IPS-20b (cell line): ENCODE measurements around the gene WSCD2.

Experiments
- H3K27ac ChIP-seq: one replicate; pipeline ENCODE4 v1.5.1; 2013; ENCODE audit warnings: low read length
- H3K27me3 ChIP-seq: 2 replicates; pipeline ENCODE4 v1.6.1; 2013; ENCODE audit warnings: mild to moderate bottlenecking, low read length, inconsistent platforms; ENCODE audit not compliant: insufficient read depth
- H3K36me3 ChIP-seq: 2 replicates; pipeline ENCODE4 v1.6.1; 2013; ENCODE audit warnings: low read depth, mild to moderate bottlenecking, inconsistent platforms, low read length, moderate library complexity; ENCODE audit not compliant: insufficient read depth
- H3K4me1 ChIP-seq: 2 replicates; pipeline ENCODE4 v1.6.1; 2013; ENCODE audit warnings: mild to moderate bottlenecking, control low read depth, inconsistent platforms, low read length, moderate library complexity; ENCODE audit not compliant: insufficient read depth
- H3K4me3 ChIP-seq: 2 replicates; pipeline ENCODE4 v1.5.1; 2013; ENCODE audit warnings: mild to moderate bottlenecking, low read length, inconsistent platforms
- H3K9ac ChIP-seq: 2 replicates; pipeline ENCODE4 v1.6.1; 2013; ENCODE audit warnings: low read depth, mild to moderate bottlenecking, inconsistent platforms, low read length, moderate library complexity
- H3K9me3 ChIP-seq: 2 replicates; pipeline ENCODE4 v1.6.1; 2013; ENCODE audit warnings: mild to moderate bottlenecking, low read depth, low read length, inconsistent platforms; ENCODE audit not compliant: insufficient read depth

The WSCD2 gene

DNA sequence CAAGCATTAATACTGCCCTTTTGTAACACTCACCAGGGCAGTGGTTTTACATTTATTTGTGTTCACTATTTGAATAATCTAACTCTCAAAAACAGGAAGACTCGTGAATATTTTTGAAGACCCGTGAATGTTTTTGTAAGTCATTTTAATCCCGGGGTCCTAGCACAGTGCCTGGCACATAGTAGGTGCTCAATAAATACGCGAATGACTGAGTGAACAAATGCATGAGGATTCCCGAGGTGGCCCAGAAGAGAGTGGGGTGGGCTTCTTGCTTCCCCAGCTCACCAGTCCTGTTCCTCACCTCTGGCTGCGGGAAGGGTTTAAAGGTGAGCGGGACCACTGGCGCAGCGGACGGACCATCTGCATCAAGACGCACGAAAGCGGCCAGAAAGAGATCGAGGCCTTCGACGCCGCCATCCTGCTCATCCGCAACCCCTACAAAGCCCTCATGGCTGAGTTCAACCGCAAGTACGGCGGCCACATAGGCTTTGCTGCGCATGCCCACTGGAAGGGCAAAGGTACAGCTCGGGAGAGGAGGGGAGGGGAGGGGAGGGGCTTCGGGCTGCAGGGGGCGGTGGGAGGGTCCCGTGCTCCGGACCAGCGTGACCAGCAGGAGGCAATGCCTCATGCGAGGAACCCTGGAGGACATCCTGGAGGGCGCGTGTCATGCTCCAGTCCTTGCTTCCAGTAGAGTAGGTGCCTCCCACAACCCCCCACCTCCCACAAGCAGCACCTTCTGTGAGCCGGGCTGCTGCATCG, 111.1 kb downstream of the WSCD2 start:
- Histone ChIP-seq H3K4me3 (no peak overlapping the region), H3K36me3 (no peaks in the 10 kb centered on the region), H3K9me3 (no peaks in the 10 kb centered on the region), H3K27ac (no peak overlapping the region), H3K9ac (no peak overlapping the region), H3K27me3 (no peaks in the 10 kb centered on the region), H3K4me1 (peaks cover 19% of the 10 kb centered on the region)

- Histone ChIP-seq H3K27me3 (no peaks in the 10 kb centered on the region), H3K36me3 (no peaks in the 10 kb centered on the region), H3K4me3 (no peak overlapping the region), H3K9ac (no peak overlapping the region), H3K4me1 (peaks cover 13% of the 10 kb centered on the region), H3K9me3 (no peaks in the 10 kb centered on the region), H3K27ac (no peak overlapping the region)
These were observed 111.8 kb downstream of the WSCD2 start for GRCh38 chr12:108240928-108241327.

- Histone ChIP-seq H3K9ac (no peak overlapping the region), H3K4me1 (peaks cover under 1% of the 10 kb centered on the region; the same call in 1 of the 2 replicates), H3K27me3 (no peaks in the 10 kb centered on the region), H3K4me3 (no peak overlapping the region), H3K36me3 (no peaks in the 10 kb centered on the region), H3K27ac (no peak overlapping the region), H3K9me3 (no peaks in the 10 kb centered on the region)
These were observed 113.1 kb downstream of the WSCD2 start for GRCh38 chr12:108241986-108242703.

DNA sequence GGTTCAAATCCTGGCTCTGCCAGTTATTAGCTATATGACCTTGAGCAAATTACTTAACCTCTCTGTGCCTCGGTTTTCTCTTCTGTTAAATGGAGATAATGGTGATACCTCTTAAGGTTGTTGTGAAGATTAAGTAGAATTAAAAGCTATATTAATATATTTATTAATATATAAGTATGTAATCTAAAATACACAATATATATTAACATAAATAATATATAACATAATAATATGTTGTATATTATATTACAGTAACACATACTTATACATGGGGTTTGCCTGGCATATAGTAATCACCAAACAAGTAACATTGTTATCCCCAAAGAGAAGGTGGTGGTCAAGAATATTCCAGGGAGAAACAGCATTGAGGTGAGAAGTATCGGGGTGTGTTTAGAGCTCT, 118.0 kb downstream of the WSCD2 start:
- Histone ChIP-seq H3K27ac (no peak overlapping the region), H3K4me3 (no peak overlapping the region)

DNA sequence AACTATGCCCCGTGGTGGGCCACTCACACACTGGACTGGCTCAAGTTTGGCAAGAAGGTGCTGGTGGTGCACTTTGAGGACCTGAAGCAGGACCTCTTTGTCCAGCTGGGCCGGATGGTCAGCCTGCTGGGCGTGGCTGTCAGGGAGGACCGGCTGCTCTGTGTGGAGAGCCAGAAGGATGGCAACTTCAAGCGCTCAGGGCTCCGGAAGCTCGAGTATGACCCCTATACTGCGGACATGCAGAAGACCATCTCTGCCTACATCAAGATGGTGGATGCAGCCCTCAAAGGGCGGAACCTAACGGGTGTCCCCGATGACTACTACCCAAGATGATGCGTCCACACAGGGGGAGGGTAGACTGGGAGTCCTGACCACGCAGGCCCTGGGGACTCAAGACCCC, 118.9 kb downstream of the WSCD2 start:
- Histone ChIP-seq H3K4me3 (no peak overlapping the region), H3K27me3 (no peaks in the 10 kb centered on the region), H3K27ac (no peak overlapping the region), H3K9ac (no peak overlapping the region), H3K9me3 (no peaks in the 10 kb centered on the region), H3K36me3 (no peaks in the 10 kb centered on the region), H3K4me1 (peaks cover 4% of the 10 kb centered on the region; the same call in 1 of the 2 replicates)

More for the DNA sequence above, 118.0 kb downstream of the WSCD2 start:
- Histone ChIP-seq H3K27me3 (no peaks in the 10 kb centered on the region), H3K9ac (no peak overlapping the region), H3K9me3 (no peaks in the 10 kb centered on the region), H3K4me1 (no peaks in the 10 kb centered on the region), H3K36me3 (no peaks in the 10 kb centered on the region)

DNA sequence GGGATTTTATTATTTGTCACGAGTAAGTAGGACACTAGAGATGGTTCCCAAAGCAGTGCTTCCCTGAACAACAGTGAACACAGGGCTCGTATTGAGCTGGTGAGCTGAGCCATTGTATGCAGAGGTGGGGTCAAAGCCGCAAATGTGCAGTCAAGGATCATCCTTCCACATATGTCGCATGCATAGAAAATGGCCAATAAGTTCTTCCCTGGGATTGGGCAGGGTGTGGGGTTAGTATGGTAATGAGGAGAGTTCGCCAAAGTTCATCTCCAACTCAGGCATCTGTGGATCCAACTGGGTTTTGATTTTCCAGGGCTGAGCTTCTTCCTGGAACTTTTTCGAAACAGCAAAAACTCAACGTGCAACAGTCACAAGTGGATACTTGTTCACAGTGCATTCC, 123.4 kb downstream of the WSCD2 start:
- H3K9ac ChIP-seq, result peak overlapping the region; percentile 15; the same call in 1 of the 2 replicates
- H3K27ac ChIP-seq, result no peak overlapping the region
- H3K27me3 ChIP-seq, result no peaks in the 10 kb centered on the region
- H3K4me3 ChIP-seq, result no peak overlapping the region
- peaks cover 9% of the 10 kb centered on the region; the same call in 1 of the 2 replicates for H3K4me1 ChIP-seq
- H3K36me3 ChIP-seq, result no peaks in the 10 kb centered on the region
- no peaks in the 10 kb centered on the region for H3K9me3 ChIP-seq

GRCh38 chr12:108253540-108253939, 124.5 kb downstream of the WSCD2 start:
- H3K4me3 ChIP-seq, result no peak overlapping the region
- no peaks in the 10 kb centered on the region for H3K27me3 ChIP-seq
- no peak overlapping the region for H3K27ac ChIP-seq
- H3K9ac ChIP-seq, result no peak overlapping the region; the same call in 1 of the 2 replicates
- no peaks in the 10 kb centered on the region for H3K9me3 ChIP-seq
- H3K36me3 ChIP-seq, result no peaks in the 10 kb centered on the region
- H3K4me1 ChIP-seq, result peaks cover 9% of the 10 kb centered on the region; the same call in 1 of the 2 replicates

DNA sequence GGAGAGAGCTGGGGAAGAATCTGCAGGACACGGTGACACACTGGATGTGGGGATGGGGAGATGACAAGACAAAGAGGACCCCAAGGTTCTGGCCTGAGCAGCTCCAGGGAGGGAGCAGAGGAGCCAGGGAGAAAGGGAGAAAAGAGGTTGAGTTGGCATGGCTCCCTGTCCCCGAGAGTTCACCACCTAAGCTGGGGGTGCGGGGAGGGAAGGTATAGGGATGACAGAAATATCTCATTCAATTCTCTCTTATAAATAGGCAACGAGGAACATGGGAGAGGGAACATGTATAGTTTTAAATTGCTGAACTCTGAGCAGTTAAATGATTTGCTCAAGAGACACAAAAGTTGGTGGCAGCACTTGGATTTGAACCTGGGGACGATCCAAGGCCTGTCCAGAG, 124.9 kb downstream of the WSCD2 start:
- Histone ChIP-seq H3K36me3 (no peaks in the 10 kb centered on the region), H3K9me3 (peaks cover under 1% of the 10 kb centered on the region; the same call in 1 of the 2 replicates), H3K9ac (no peak overlapping the region), H3K27ac (no peak overlapping the region), H3K4me3 (no peak overlapping the region), H3K4me1 (peaks cover 9% of the 10 kb centered on the region; the same call in 1 of the 2 replicates), H3K27me3 (no peaks in the 10 kb centered on the region)

- Histone ChIP-seq H3K4me1 (peaks cover 9% of the 10 kb centered on the region; the same call in 1 of the 2 replicates), H3K27ac (no peak overlapping the region), H3K4me3 (no peak overlapping the region), H3K9ac (no peak overlapping the region), H3K36me3 (no peaks in the 10 kb centered on the region), H3K9me3 (peaks cover 7% of the 10 kb centered on the region; the same call in 1 of the 2 replicates), H3K27me3 (no peaks in the 10 kb centered on the region)
These were observed 125.6 kb downstream of the WSCD2 start for GRCh38 chr12:108254517-108255251.

DNA sequence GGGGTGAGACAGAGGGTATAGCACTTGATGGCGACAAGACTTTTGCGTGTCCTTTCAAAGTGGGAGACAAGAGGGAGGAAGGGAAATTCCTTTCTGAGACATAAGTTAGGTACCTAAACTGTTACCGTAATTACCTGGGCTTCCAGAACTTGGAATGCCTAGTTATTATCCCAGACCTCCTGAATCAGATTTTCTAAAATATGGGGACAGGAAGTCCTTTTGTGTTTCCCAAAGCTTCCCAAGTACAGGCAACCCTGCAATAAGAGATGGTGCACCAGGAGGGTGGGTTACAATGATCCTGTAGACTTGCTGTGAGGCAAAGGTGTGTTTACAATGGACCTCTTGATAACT, 126.1 kb downstream of the WSCD2 start:
- Histone ChIP-seq H3K9ac (no peak overlapping the region), H3K4me3 (no peak overlapping the region), H3K4me1 (peaks cover 9% of the 10 kb centered on the region; the same call in 1 of the 2 replicates), H3K9me3 (peaks cover 12% of the 10 kb centered on the region), H3K36me3 (no peaks in the 10 kb centered on the region), H3K27me3 (no peaks in the 10 kb centered on the region), H3K27ac (no peak overlapping the region)

- Histone ChIP-seq H3K9ac (no peak overlapping the region), H3K27me3 (no peaks in the 10 kb centered on the region), H3K4me3 (no peak overlapping the region), H3K9me3 (peaks cover 30% of the 10 kb centered on the region), H3K27ac (no peak overlapping the region), H3K36me3 (no peaks in the 10 kb centered on the region), H3K4me1 (peaks cover 9% of the 10 kb centered on the region; the same call in 1 of the 2 replicates)
These were observed 127.9 kb downstream of the WSCD2 start for GRCh38 chr12:108257004-108257403.
